Measurements from ENCODE around the gene DAPK2. TPM values are rescaled to one million over a fixed set of nuclear protein-coding genes. Genes with fewer than 3 reads are reported as not detected.

Gene DAPK2
- total and polyA plus RNA-seq, 2 of the 13 experiments (the other 11 are each of a cell fraction or from before 2014, with no cell fraction given): 0.33 to 0.63 TPM

GRCh38 chr15:63940966-63941620 lies 105.2 kb downstream of the DAPK2 start (continued):
- TF ChIP-seq DZIP1 (CRISPR knock-in tag; IDR thresholded peaks at IDR 0.05) (no peak), ZBTB20 (CRISPR knock-in tag; IDR thresholded peaks at IDR 0.05; ENCODE audit: borderline replicate concordance, low read depth) (no peak)

- ATAC-seq (peak; percentile 95), FAIRE-seq (no peak), DNase-seq (ENCODE audit: low spot score) (peak; percentile 88)
- in situ Hi-C loops (cut with HindIII; ENCODE audit: extremely low pct_ligation_motif_present, low pct_unique_long_range_greater_than_20kb): no loop called here
- intact Hi-C loops (cut with micrococcal nuclease; ENCODE audit: unreplicated experiment): no loop called here
- no peaks in the 10 kb centered on the region for H3K9me3 ChIP-seq (ENCODE audit: low read length)
- no peak overlapping the region for H2AFZ ChIP-seq (ENCODE audit: low read length)
- peak overlapping the region; percentile 52; the same call in 1 of the 2 replicates for H3K9ac ChIP-seq (ENCODE audit: insufficient read depth, low read depth, low read length)
- H3K79me2 ChIP-seq (ENCODE audit: insufficient read depth, low read length): no peaks in the 10 kb centered on the region
- POLR2A ChIA-PET: no interaction called here
- H3K4me1 ChIP-seq (ENCODE audit: insufficient read depth, low read length): peaks cover 53% of the 10 kb centered on the region
- no peaks in the 10 kb centered on the region for H4K20me1 ChIP-seq (ENCODE audit: insufficient read depth, low read length)
- H3K27ac ChIP-seq (ENCODE audit: extremely low read length, insufficient read depth, low read length): peak overlapping the region; percentile 61
- CTCF ChIA-PET (ENCODE audit: low intra/inter-chr PET ratio, low total read pairs): no interaction called here
- BruUV-seq (replicated peaks): no TSS peak
- peak overlapping the region; percentile 80 for H3K4me2 ChIP-seq (ENCODE audit: low read depth, low read length)
- no peaks in the 10 kb centered on the region for H3K36me3 ChIP-seq (replicated peaks in 1 of 2; ENCODE audit: control insufficient read depth in 1 of 2, insufficient read depth in 2 of 2, low read length in 2 of 2)
- no peaks in the 10 kb centered on the region for H3K27me3 ChIP-seq (ENCODE audit: control insufficient read depth in 1 of 2, insufficient read depth in 2 of 2, low read length in 2 of 2)
- WGBS (ENCODE audit: low lambda C conversion rate): 0% methylated on average over 4 of the region's 4 CpGs
- H3K4me3 ChIP-seq (replicated peaks in 1 of 3; ENCODE audit: insufficient read depth in 1 of 3, low read depth in 2 of 3, low read length in 3 of 3): peak overlapping the region in 2 of 3 experiments; percentile 18 to 63; a peak in 5 of 6 replicates
- TF ChIP-seq TCF7 (IDR thresholded peaks at IDR 0.05; ENCODE audit: low read depth) (peak; percentile 41; the same call in 1 of the 2 replicates), ZNF782 (CRISPR knock-in tag; IDR thresholded peaks at IDR 0.05; ENCODE audit: borderline replicate concordance) (0 out of 2 replicates have a peak, but pooled peaks have one; percentile 44), ISL2 (CRISPR knock-in tag; IDR thresholded peaks at IDR 0.05) (peak; percentile 43; the same call in 1 of the 2 replicates), ZNF205 (CRISPR knock-in tag; IDR thresholded peaks at IDR 0.05) (peak; percentile 82), ZNF572 (CRISPR knock-in tag; IDR thresholded peaks at IDR 0.05) (peak; percentile 82; the same call in 1 of the 2 replicates), TFE3 (CRISPR knock-in tag; IDR thresholded peaks at IDR 0.05) (peak; percentile 76), ATF7 (IDR thresholded peaks at IDR 0.05) (no peak), ATF7 (CRISPR knock-in tag; IDR thresholded peaks at IDR 0.05) (peak; percentile 82; the same call in 1 of the 2 replicates), CHD4 (IDR thresholded peaks at IDR 0.05; ENCODE audit: borderline replicate concordance, low read length) (peak; percentile 92; the same call in 1 of the 2 replicates), NFKBIZ (CRISPR knock-in tag; IDR thresholded peaks at IDR 0.05) (0 out of 2 replicates have a peak, but pooled peaks have one; percentile 45), ZNF563 (CRISPR knock-in tag; IDR thresholded peaks at IDR 0.05) (0 out of 2 replicates have a peak, but pooled peaks have one; percentile 14)
Observed at GRCh38 chr15:63939531-63940130, 106.7 kb downstream of the DAPK2 start.

All from HepG2 (cell line).